GM12873 (cell line): ENCODE measurements around the gene SPRED2.

Source experiments
- TF ChIP-seq, protein P1 (sequence below): IDR thresholded peaks from 2 replicates; pipeline ENCODE4 v1.5.1; 2012; ENCODE audit warnings: low read depth, mild to moderate bottlenecking, moderate library complexity, low read length, control low read depth; ENCODE audit not compliant: insufficient read depth; ENCODE audit errors: missing control alignments

Gene SPRED2

DNA sequence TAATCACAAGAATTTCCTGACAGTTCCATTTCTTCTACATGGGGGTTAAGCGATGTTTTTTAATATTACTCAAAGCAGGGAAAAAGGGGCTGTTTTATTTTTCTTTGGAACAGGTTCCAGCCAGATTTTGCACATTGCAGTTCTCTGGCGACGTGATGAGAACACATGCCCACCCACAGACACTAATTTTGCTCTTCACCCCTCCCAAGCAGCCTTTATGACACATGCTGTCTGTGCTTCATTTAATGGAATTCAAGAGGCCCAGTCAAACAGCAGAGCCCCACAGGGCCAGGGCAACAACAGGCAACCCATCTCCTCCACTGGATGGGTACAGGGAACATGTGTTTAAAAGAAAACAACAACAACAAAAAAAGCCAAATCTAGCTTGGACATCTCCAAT, 70.8 kb downstream of the SPRED2 start:
- TF ChIP-seq, protein P1, sequence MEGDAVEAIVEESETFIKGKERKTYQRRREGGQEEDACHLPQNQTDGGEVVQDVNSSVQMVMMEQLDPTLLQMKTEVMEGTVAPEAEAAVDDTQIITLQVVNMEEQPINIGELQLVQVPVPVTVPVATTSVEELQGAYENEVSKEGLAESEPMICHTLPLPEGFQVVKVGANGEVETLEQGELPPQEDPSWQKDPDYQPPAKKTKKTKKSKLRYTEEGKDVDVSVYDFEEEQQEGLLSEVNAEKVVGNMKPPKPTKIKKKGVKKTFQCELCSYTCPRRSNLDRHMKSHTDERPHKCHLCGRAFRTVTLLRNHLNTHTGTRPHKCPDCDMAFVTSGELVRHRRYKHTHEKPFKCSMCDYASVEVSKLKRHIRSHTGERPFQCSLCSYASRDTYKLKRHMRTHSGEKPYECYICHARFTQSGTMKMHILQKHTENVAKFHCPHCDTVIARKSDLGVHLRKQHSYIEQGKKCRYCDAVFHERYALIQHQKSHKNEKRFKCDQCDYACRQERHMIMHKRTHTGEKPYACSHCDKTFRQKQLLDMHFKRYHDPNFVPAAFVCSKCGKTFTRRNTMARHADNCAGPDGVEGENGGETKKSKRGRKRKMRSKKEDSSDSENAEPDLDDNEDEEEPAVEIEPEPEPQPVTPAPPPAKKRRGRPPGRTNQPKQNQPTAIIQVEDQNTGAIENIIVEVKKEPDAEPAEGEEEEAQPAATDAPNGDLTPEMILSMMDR, result no peak

DNA sequence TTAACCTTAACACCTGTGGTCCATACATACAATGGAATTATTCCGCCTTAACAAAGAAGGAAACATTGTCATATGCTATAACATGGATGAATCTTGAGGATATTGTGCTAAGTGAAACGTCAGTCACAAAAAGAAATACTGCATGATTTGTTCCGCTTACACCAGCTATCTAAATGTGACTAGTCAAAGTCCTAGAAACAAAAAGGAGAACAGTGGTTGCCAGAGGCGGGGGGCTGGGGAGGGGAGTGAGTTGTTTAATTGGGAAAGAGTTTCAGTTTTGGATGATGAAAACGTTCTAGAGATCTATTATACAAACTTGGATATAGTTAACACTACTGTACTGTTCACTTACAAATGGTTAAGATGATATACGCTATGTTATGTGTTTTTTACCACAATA, 72.0 kb downstream of the SPRED2 start:
- TF ChIP-seq, protein P1, result no peak

DNA sequence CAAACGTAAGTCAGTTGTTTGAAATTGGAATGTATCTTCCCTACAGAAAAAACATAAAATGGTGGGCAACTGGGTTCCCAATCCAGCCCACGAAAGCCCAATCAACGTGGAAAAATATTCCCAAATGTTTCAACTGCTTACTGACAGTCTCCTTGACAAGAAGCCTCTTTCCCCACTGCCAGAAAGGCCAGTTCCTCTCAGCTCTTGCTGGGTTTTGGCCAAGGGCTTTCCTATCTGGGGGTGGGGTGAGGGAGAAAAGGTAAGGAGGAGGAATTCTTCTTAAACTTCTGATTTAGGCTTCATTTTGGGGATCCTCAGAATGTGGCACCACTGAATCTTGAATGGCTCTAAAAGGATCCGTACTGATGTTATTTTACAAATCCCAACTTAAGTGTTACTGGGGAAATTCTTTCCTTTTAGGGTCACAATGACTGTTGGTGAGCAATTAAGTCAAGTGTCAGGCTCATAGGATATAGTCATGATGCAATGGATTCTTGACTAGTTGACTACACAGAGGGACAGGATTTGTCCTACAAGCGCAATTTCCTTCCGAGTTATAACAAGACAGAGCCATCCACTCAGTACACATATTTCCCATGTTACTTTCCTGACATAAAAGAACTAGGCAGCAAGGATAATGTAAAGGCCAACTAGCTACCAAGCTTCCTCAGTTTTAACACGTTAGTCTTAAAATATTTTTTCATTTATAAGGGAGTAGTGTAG, 73.6 kb downstream of the SPRED2 start:
- TF ChIP-seq, protein P1, result no peak

DNA sequence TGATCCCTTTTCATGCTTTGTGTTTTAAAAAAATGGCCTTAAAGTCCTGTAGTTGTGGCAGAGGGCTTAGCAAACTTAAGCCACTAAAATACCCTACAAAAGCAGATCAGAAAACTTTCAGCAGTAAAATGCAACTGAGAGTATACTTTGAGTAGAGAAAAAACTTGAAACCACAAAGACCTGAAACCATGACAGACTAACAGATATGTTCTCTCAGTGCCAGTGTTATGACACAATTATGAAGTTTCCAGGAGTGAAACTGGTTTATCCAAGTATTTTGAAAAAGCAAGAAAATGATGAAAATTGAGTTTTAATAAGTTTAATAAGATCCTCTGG, 74.5 kb downstream of the SPRED2 start:
- TF ChIP-seq, protein P1, result no peak

DNA sequence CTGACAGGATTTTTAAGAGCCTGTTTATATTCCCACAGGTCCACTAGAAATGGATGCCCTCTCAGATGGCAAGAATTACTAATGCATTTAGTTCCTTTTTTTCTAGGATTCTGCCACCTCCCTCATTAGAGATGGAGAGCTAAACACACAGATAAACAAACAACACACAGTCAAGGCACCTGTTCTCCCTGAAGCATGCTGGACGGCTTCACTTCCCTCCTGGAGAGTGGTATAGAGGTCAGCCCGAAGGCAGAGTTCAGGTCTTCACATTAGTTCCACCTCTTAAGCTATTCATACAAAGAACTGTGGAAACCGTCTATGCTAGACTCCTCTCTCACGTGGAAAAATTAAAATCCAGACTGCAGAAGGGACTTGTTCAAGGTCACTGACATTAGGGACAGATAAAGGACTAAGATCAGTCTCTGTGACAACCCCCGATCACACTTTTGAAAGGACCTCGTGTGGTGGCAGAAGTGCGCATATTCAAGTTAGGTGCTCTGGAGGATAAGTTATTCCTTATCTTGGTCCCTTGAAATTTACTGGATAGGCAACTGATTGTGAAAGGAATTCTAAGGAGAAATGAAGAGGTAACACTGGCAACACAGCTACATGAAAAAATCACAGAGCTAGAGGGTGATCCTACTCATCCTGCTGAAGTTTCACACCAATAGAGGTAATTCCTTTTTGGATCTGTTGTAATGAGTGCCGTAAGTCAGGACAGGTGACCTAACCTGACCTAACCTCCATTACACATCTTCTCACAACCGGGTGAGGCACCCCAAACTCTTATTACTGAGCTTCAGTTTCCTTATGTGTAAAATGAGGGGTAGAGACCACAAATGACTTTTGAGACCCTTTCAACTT, 75.1 kb downstream of the SPRED2 start:
- TF ChIP-seq, protein P1, result no peak

DNA sequence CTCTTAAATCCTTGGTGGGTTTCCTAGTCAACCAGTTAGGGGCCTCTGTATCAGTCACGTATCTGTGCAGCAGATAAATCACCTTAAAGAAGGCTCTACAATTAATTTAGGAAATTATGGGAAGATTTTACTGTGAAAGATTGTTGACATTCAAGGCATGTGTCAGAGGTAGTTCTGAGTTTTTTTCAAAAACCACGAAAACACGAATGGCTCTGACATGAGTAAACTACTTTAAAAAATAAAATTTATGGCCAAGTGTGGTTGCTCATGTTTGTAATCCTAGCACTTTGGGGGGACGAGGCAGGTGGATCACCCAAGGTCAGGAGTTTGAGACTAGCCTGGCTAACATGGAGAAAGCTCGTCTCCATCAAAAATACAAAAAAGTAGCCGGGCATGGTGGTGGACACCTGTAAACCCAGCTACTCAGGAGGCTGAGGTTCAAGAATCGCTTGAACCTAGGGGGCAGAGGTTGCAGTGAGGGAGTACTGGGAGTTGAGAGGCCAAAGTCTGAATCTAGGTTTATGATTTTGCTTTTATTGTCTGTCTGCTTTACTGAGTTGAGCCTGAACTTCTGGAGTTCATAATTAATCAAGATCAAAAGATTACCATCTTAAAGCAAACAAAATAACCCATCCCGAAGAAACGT, 77.1 kb downstream of the SPRED2 start:
- TF ChIP-seq, protein P1, result no peak

DNA sequence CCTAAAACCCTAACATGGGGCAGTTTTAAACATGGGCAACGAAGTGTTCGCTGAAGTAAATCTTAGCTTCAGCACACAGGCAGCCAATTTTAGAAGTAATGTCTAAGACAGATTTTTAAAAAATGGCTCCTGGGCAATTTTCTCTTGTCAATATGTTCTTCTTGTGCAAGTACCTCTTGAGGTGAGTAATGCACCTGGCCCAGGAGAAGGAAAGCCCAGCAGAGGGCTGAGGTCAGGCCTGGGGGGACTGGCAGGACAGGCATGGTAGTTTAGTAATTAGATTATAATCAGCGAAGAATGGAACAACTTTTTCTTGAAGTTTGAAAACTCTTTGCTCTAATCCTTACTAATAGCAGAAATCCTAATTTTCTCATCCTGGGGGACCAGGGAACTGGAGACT, 77.6 kb downstream of the SPRED2 start:
- TF ChIP-seq, protein P1, result no peak
